Trophoblast cell (in vitro differentiated cells and primary cell): ENCODE data around the gene ACTR1A.

Experiments
- DNase-seq, 2 donors: peaks; one replicate each; pipeline ENCODE4 v3.0.0-alpha.2; 2016
- H2AFZ ChIP-seq: 2 replicates; pipeline ENCODE4 v1.6.1; 2013; ENCODE audit warnings: low read length, moderate library complexity, mild to moderate bottlenecking; ENCODE audit not compliant: insufficient read depth, poor library complexity
- H2AK5ac ChIP-seq: 2 replicates; pipeline ENCODE4 v1.6.1; 2013; ENCODE audit warnings: mild to moderate bottlenecking, low read length
- H2BK120ac ChIP-seq: 2 replicates; pipeline ENCODE4 v1.6.1; 2013; ENCODE audit warnings: low read length, mild to moderate bottlenecking, moderate library complexity; ENCODE audit not compliant: insufficient read depth, poor library complexity
- H2BK12ac ChIP-seq: 2 replicates; pipeline ENCODE4 v1.6.1; 2013; ENCODE audit warnings: mild to moderate bottlenecking, low read length, moderate library complexity
- H2BK5ac ChIP-seq: 2 replicates; pipeline ENCODE4 v1.6.1; 2013; ENCODE audit warnings: low read length, low read depth, moderate library complexity, mild to moderate bottlenecking; ENCODE audit not compliant: poor library complexity
- H3K14ac ChIP-seq: 2 replicates; pipeline ENCODE4 v1.6.1; 2013; ENCODE audit warnings: mild to moderate bottlenecking, low read length
- H3K18ac ChIP-seq: 2 replicates; pipeline ENCODE4 v1.6.1; 2013; ENCODE audit warnings: mild to moderate bottlenecking, low read length
- H3K23ac ChIP-seq: 2 replicates; pipeline ENCODE4 v1.6.1; 2013; ENCODE audit warnings: low read length
- H3K27ac ChIP-seq: 2 replicates; pipeline ENCODE4 v1.5.1; 2013; ENCODE audit warnings: low read depth, mild to moderate bottlenecking, inconsistent platforms, low read length, moderate library complexity
- H3K27me3 ChIP-seq: 2 replicates; pipeline ENCODE4 v1.6.1; 2013; ENCODE audit warnings: inconsistent platforms, mild to moderate bottlenecking, low read length, moderate library complexity; ENCODE audit not compliant: insufficient read depth
- H3K36me3 ChIP-seq, 2 experiments: 1 replicate in 1 of 2; 2 replicates in 1 of 2; pipeline ENCODE4 v1.6.1; 2013; ENCODE audit warnings: low read length in 2 of 2, mild to moderate bottlenecking in 2 of 2, moderate library complexity in 1 of 2; ENCODE audit not compliant: insufficient read depth in 2 of 2, control insufficient read depth in 1 of 2
- H3K4ac ChIP-seq: 2 replicates; pipeline ENCODE4 v1.6.1; 2013; ENCODE audit warnings: low read depth, mild to moderate bottlenecking, low read length, moderate library complexity
- H3K4me1 ChIP-seq, 2 experiments: 1 replicate in 1 of 2; 2 replicates in 1 of 2; pipeline ENCODE4 v1.6.1; 2013; ENCODE audit warnings: low read length in 2 of 2, mild to moderate bottlenecking in 2 of 2, moderate library complexity in 1 of 2; ENCODE audit not compliant: insufficient read depth in 2 of 2, control insufficient read depth in 1 of 2
- H3K4me2 ChIP-seq: 2 replicates; pipeline ENCODE4 v1.6.1; 2013; ENCODE audit warnings: inconsistent platforms, mild to moderate bottlenecking, low read length, moderate library complexity
- H3K4me3 ChIP-seq: 2 replicates; pipeline ENCODE4 v1.5.1; 2013; ENCODE audit warnings: mild to moderate bottlenecking, low read depth, low read length, inconsistent platforms
- H3K79me1 ChIP-seq: one replicate; pipeline ENCODE4 v1.6.1; 2013; ENCODE audit warnings: low read length
- H3K79me2 ChIP-seq: 2 replicates; pipeline ENCODE4 v1.6.1; 2013; ENCODE audit warnings: low read length, mild to moderate bottlenecking; ENCODE audit not compliant: control insufficient read depth, insufficient read depth, poor library complexity
- H3K9ac ChIP-seq: 2 replicates; pipeline ENCODE4 v1.6.1; 2013; ENCODE audit warnings: mild to moderate bottlenecking, low read length
- H3K9me3 ChIP-seq: 2 replicates; pipeline ENCODE4 v1.6.1; 2013; ENCODE audit warnings: low read depth, mild to moderate bottlenecking, control low read depth, inconsistent platforms, low read length; ENCODE audit not compliant: insufficient read depth
- H4K12ac ChIP-seq: 2 replicates; pipeline ENCODE4 v1.6.1; 2013; ENCODE audit warnings: low read depth, mild to moderate bottlenecking, low read length, moderate library complexity
- H4K8ac ChIP-seq: 2 replicates; pipeline ENCODE4 v1.6.1; 2013; ENCODE audit warnings: low read depth, mild to moderate bottlenecking, low read length, moderate library complexity
- H4K91ac ChIP-seq: one replicate; pipeline ENCODE4 v1.6.1; 2013; ENCODE audit warnings: low read depth, mild to moderate bottlenecking, low read length, moderate library complexity
- WGBS: extraction: QIAGEN DNeasy Blood & Tissue Kit; methylation state at CpG from one replicate; pipeline ENCODE4 v1.1.7; 2013; ENCODE audit warnings: missing lambda C conversion rate; ENCODE audit not compliant: insufficient read length, insufficient coverage; ENCODE audit errors: extremely low coverage; 5-methylcytosine and 5-hydroxymethylcytosine counted together

The ACTR1A gene

GRCh38 chr10:102437515-102437914, 65.0 kb downstream of the ACTR1A start:
- H3K4me3 ChIP-seq: no peak overlapping the region
- no CpG with 5 or more reads among the region's 3 CpGs for WGBS
- H3K23ac ChIP-seq: no peak overlapping the region
- H3K9ac ChIP-seq: no peak overlapping the region
- H3K4me2 ChIP-seq: no peak overlapping the region
- DNase-seq: no peak
- no peak overlapping the region for H3K27ac ChIP-seq
- H3K79me2 ChIP-seq: no peaks in the 10 kb centered on the region
- no peak overlapping the region for H2AFZ ChIP-seq
- no peak overlapping the region for H4K8ac ChIP-seq
- H3K79me1 ChIP-seq: no peaks in the 10 kb centered on the region
- H2BK120ac ChIP-seq: no peak overlapping the region
- H3K27me3 ChIP-seq: no peaks in the 10 kb centered on the region
- H2BK12ac ChIP-seq: no peak overlapping the region
- no peak overlapping the region for H3K18ac ChIP-seq
- no peak overlapping the region for H3K14ac ChIP-seq
- H2BK5ac ChIP-seq: no peak overlapping the region
- no peak overlapping the region for H3K4ac ChIP-seq
- no peaks in the 10 kb centered on the region for H3K9me3 ChIP-seq
- peaks cover 7 to 14% of the 10 kb centered on the region in 2 experiments for H3K4me1 ChIP-seq
- H4K12ac ChIP-seq: no peak overlapping the region
- no peak overlapping the region for H2AK5ac ChIP-seq
- no peaks in the 10 kb centered on the region for H3K36me3 ChIP-seq
- H4K91ac ChIP-seq: no peak overlapping the region

- Histone ChIP-seq H3K79me1 (peaks cover 6% of the 10 kb centered on the region), H3K36me3 (no peaks in the 10 kb centered on the region), H3K4ac (no peak overlapping the region), H3K4me2 (no peak overlapping the region), H2AFZ (no peak overlapping the region), H3K4me1 (peaks cover 10 to 21% of the 10 kb centered on the region in 2 experiments), H2BK12ac (no peak overlapping the region), H3K18ac (no peak overlapping the region), H3K27me3 (no peaks in the 10 kb centered on the region), H2BK120ac (no peak overlapping the region), H2AK5ac (no peak overlapping the region), H3K27ac (no peak overlapping the region), H4K91ac (no peak overlapping the region), H4K12ac (no peak overlapping the region), H3K23ac (no peak overlapping the region), H2BK5ac (no peak overlapping the region), H3K14ac (no peak overlapping the region), H3K9ac (no peak overlapping the region), H3K79me2 (peaks cover 4% of the 10 kb centered on the region), H4K8ac (no peak overlapping the region), H3K4me3 (no peak overlapping the region), H3K9me3 (no peaks in the 10 kb centered on the region)
- no peak for DNase-seq
- no CpG with 5 or more reads among the region's 6 CpGs for WGBS
Observed at GRCh38 chr10:102436312-102436711, 66.2 kb downstream of the ACTR1A start.

- Histone ChIP-seq H3K4ac (no peak overlapping the region), H3K79me2 (peaks cover 4% of the 10 kb centered on the region), H3K4me1 (peaks cover 10 to 21% of the 10 kb centered on the region in 2 experiments), H3K27ac (no peak overlapping the region), H4K8ac (peak overlapping the region; percentile 30), H3K4me3 (no peak overlapping the region), H2BK5ac (no peak overlapping the region), H3K14ac (no peak overlapping the region), H4K12ac (no peak overlapping the region), H3K79me1 (peaks cover 6% of the 10 kb centered on the region), H2AFZ (no peak overlapping the region), H3K18ac (no peak overlapping the region), H2BK12ac (no peak overlapping the region), H3K23ac (no peak overlapping the region), H2BK120ac (no peak overlapping the region), H3K9ac (no peak overlapping the region), H3K36me3 (no peaks in the 10 kb centered on the region), H3K27me3 (no peaks in the 10 kb centered on the region), H3K4me2 (no peak overlapping the region), H4K91ac (peak overlapping the region; percentile 15), H3K9me3 (no peaks in the 10 kb centered on the region), H2AK5ac (no peak overlapping the region)
- no peak for DNase-seq
- WGBS: no CpG with 5 or more reads among the region's 14 CpGs
Observed at GRCh38 chr10:102435529-102436233, 66.8 kb downstream of the ACTR1A start.

- no peak overlapping the region for H2BK120ac ChIP-seq
- no peak overlapping the region for H3K27ac ChIP-seq
- peak overlapping the region; percentile 62 for H2AFZ ChIP-seq
- H3K9me3 ChIP-seq: no peaks in the 10 kb centered on the region
- H3K4me1 ChIP-seq: peaks cover 10 to 21% of the 10 kb centered on the region in 2 experiments
- H2BK5ac ChIP-seq: no peak overlapping the region
- H3K23ac ChIP-seq: no peak overlapping the region
- H3K79me1 ChIP-seq: peaks cover 6% of the 10 kb centered on the region
- no peak for DNase-seq
- peaks cover 4% of the 10 kb centered on the region for H3K79me2 ChIP-seq
- H3K4me3 ChIP-seq: no peak overlapping the region
- no peak overlapping the region for H3K14ac ChIP-seq
- H3K4me2 ChIP-seq: no peak overlapping the region
- no peak overlapping the region for H2BK12ac ChIP-seq
- no peak overlapping the region for H4K91ac ChIP-seq
- no peaks in the 10 kb centered on the region for H3K36me3 ChIP-seq
- H3K18ac ChIP-seq: no peak overlapping the region
- no peak overlapping the region for H2AK5ac ChIP-seq
- H3K9ac ChIP-seq: no peak overlapping the region
- no peak overlapping the region for H3K4ac ChIP-seq
- WGBS: no CpG with 5 or more reads among the region's 5 CpGs
- H4K12ac ChIP-seq: no peak overlapping the region
- H3K27me3 ChIP-seq: no peaks in the 10 kb centered on the region
- H4K8ac ChIP-seq: peak overlapping the region; percentile 10
Observed at GRCh38 chr10:102435133-102435497, 67.4 kb downstream of the ACTR1A start.
